H1 (cell line): Measurements from ENCODE around the gene EML1. TPM values are rescaled to one million over a fixed set of nuclear protein-coding genes. Genes with fewer than 3 reads are reported as not detected.

Source experiments
- CTCF ChIA-PET: fragments of 300-600 bp; sonication (Branson Sonifier 250); formaldehyde crosslinking; loops from one replicate; lab custom pipeline; 2021; ENCODE audit not compliant: partially characterized antibody; lab: Charles Lee
- POLR2A ChIA-PET: fragments of 300-600 bp; sonication (Branson Sonifier 250); formaldehyde crosslinking; loops from one replicate; lab custom pipeline; 2021; ENCODE audit warnings: inconsistent platforms; ENCODE audit not compliant: partially characterized antibody; lab: Charles Lee
- DNase-seq, 2 experiments: peaks; one replicate each; pipeline versions ENCODE4 v3.0.0 to v3.0.0-alpha.2; 2010 to 2022; ENCODE audit warnings: low spot score in 2 of 2, low read depth in 1 of 2, mixed read lengths in 1 of 2
- FAIRE-seq: peaks from 2 replicates; lab custom pipeline; 2011; peaks lifted over from hg19 to GRCh38; lab: Jason Lieb, UNC
- H2AFZ ChIP-seq: 2 replicates; pipeline ENCODE4 v1.8.1; 2012; ENCODE audit warnings: low read length, inconsistent platforms
- H2AK5ac ChIP-seq: 2 replicates; pipeline ENCODE4 v1.6.1; 2013; ENCODE audit warnings: low read depth, low read length
- H2BK120ac ChIP-seq: replicated peaks from 2 replicates; pipeline ENCODE3; 2013; ENCODE audit warnings: low read depth, low read length, inconsistent platforms
- H2BK12ac ChIP-seq: 2 replicates; pipeline ENCODE4 v1.6.1; 2013; ENCODE audit warnings: low read depth, low read length
- H2BK15ac ChIP-seq: 2 replicates; pipeline ENCODE4 v1.6.1; 2013; ENCODE audit warnings: low read length
- H2BK20ac ChIP-seq: 2 replicates; pipeline ENCODE4 v1.6.1; 2013; ENCODE audit warnings: low read length
- H2BK5ac ChIP-seq: 2 replicates; pipeline ENCODE4 v1.6.1; 2013; ENCODE audit warnings: low read depth, low read length
- H3K14ac ChIP-seq: 2 replicates; pipeline ENCODE4 v1.6.1; 2013; ENCODE audit warnings: inconsistent platforms; ENCODE audit not compliant: insufficient read length
- H3K18ac ChIP-seq: 2 replicates; pipeline ENCODE4 v1.6.1; 2013; ENCODE audit warnings: low read length; ENCODE audit errors: extremely low read depth
- H3K23ac ChIP-seq: 2 replicates; pipeline ENCODE4 v1.6.1; 2013; ENCODE audit warnings: inconsistent platforms; ENCODE audit not compliant: insufficient read length
- H3K23me2 ChIP-seq: 2 replicates; pipeline ENCODE4 v1.6.1; 2013; ENCODE audit warnings: low read depth, low read length
- H3K27ac ChIP-seq: 2 replicates; pipeline ENCODE4 v1.6.1; 2011; ENCODE audit warnings: low read depth, low read length, inconsistent platforms
- H3K27me3 ChIP-seq, 4 experiments: replicated peaks in 1 of 4; 1 replicate in 1 of 4; 2 replicates in 3 of 4; pipeline versions ENCODE4 v1.6.1 to v1.8.1; 2011 to 2013; ENCODE audit warnings: low read length in 3 of 4, mild to moderate bottlenecking in 3 of 4, inconsistent platforms in 2 of 4, mixed read lengths in 2 of 4, moderate library complexity in 1 of 4; ENCODE audit not compliant: control insufficient read depth in 3 of 4, insufficient read depth in 3 of 4; ENCODE audit errors: extremely low read depth in 1 of 4
- H3K36me3 ChIP-seq, 4 experiments: 2 replicates each; pipeline versions ENCODE4 v1.6.1 to v1.8.1; 2011 to 2013; ENCODE audit warnings: mild to moderate bottlenecking in 4 of 4, low read length in 3 of 4, moderate library complexity in 2 of 4, control low read depth in 1 of 4, inconsistent platforms in 1 of 4; ENCODE audit not compliant: insufficient read depth in 4 of 4, control insufficient read depth in 2 of 4
- H3K4ac ChIP-seq: replicated peaks from 2 replicates; pipeline ENCODE3; 2013; ENCODE audit warnings: low read length, low read depth, mixed read lengths, inconsistent platforms; ENCODE audit not compliant: insufficient read length
- H3K4me1 ChIP-seq, 4 experiments: replicated peaks in 1 of 4; 1 replicate in 1 of 4; 2 replicates in 3 of 4; pipeline versions ENCODE4 v1.6.1 to v1.8.1; 2011 to 2013; ENCODE audit warnings: low read length in 3 of 4, inconsistent platforms in 2 of 4, mixed read lengths in 1 of 4; ENCODE audit not compliant: insufficient read depth in 4 of 4, control insufficient read depth in 3 of 4
- H3K4me2 ChIP-seq, 2 experiments: 2 replicates each; pipeline versions ENCODE4 v1.6.1 to v1.8.1; 2011 to 2013; ENCODE audit warnings: low read depth in 2 of 2, low read length in 2 of 2, control low read depth in 1 of 2, inconsistent platforms in 1 of 2, mild to moderate bottlenecking in 1 of 2; ENCODE audit not compliant: insufficient read depth in 1 of 2
- H3K4me3 ChIP-seq, 4 experiments: fragments of 200-600, 300-600 bp in 1 of 4; sonication (generic), shearing (Covaris generic), sonication (Bioruptor Twin) in 1 of 4; 2 replicates each; pipeline versions ENCODE4 v1.5.1 to v1.8.1; 2011 to 2016; ENCODE audit warnings: low read length in 4 of 4, low read depth in 3 of 4, control low read depth in 2 of 4, inconsistent platforms in 2 of 4, mild to moderate bottlenecking in 2 of 4, mixed read lengths in 1 of 4, moderate library complexity in 1 of 4; ENCODE audit not compliant: insufficient read depth in 2 of 4; ENCODE audit errors: extremely low read depth in 1 of 4
- H3K56ac ChIP-seq: replicated peaks from 2 replicates; pipeline ENCODE3; 2013; ENCODE audit warnings: low read depth, mild to moderate bottlenecking, mixed read lengths, low read length, inconsistent platforms; ENCODE audit not compliant: insufficient read length
- H3K79me1 ChIP-seq: 2 replicates; pipeline ENCODE4 v1.6.1; 2013; ENCODE audit warnings: low read depth, low read length, control low read depth
- H3K79me2 ChIP-seq, 2 experiments: 2 replicates each; pipeline versions ENCODE4 v1.6.1 to v1.8.1; 2012 to 2013; ENCODE audit warnings: low read length in 2 of 2, mild to moderate bottlenecking in 2 of 2, inconsistent platforms in 1 of 2; ENCODE audit not compliant: insufficient read depth in 2 of 2, control insufficient read depth in 1 of 2
- H3K9ac ChIP-seq, 4 experiments: replicated peaks in 1 of 4; 1 replicate in 1 of 4; 2 replicates in 3 of 4; pipeline versions ENCODE4 v1.6.1 to v1.8.1; 2011 to 2013; ENCODE audit warnings: low read depth in 3 of 4, low read length in 3 of 4, control low read depth in 2 of 4, mild to moderate bottlenecking in 2 of 4, moderate library complexity in 2 of 4, inconsistent platforms in 1 of 4; ENCODE audit errors: extremely low read depth in 1 of 4
- H3K9me3 ChIP-seq, 2 experiments: 2 replicates each; pipeline versions ENCODE4 v1.6.1 to v1.8.1; 2012 to 2013; ENCODE audit warnings: mild to moderate bottlenecking in 2 of 2, moderate library complexity in 2 of 2, control low read depth in 1 of 2, inconsistent platforms in 1 of 2, low read depth in 1 of 2, low read length in 1 of 2, mixed read lengths in 1 of 2; ENCODE audit not compliant: insufficient read depth in 2 of 2
- H4K20me1 ChIP-seq, 2 experiments: replicated peaks in 1 of 2; 2 replicates each; pipeline versions ENCODE3 to v1.8.1; 2011 to 2013; ENCODE audit warnings: inconsistent platforms in 2 of 2, low read length in 2 of 2, mild to moderate bottlenecking in 1 of 2; ENCODE audit not compliant: insufficient read depth in 2 of 2, control insufficient read depth in 1 of 2
- H4K5ac ChIP-seq: 2 replicates; pipeline ENCODE4 v1.6.1; 2013; ENCODE audit warnings: low read length, low read depth, mixed read lengths, inconsistent platforms; ENCODE audit not compliant: insufficient read length
- H4K8ac ChIP-seq: 2 replicates; pipeline ENCODE4 v1.8.0; 2013; ENCODE audit warnings: mild to moderate bottlenecking, moderate library complexity, low read length, inconsistent platforms; ENCODE audit not compliant: insufficient read depth; ENCODE audit errors: extremely low read depth
- H4K91ac ChIP-seq: replicated peaks from 2 replicates; pipeline ENCODE3; 2013; ENCODE audit warnings: low read length, mixed read lengths, inconsistent platforms; ENCODE audit not compliant: insufficient read length
- JUND ChIP-seq: IDR thresholded peaks from 2 replicates; pipeline ENCODE4 v1.6.1; 2011; ENCODE audit warnings: mild to moderate bottlenecking, improper control_type of control experiment, low read length
- SP4 ChIP-seq: IDR thresholded peaks from 2 replicates; pipeline ENCODE4 v1.6.1; 2012; ENCODE audit warnings: low read length, inconsistent platforms
- WGBS, 2 experiments: shearing (Covaris generic) in 1 of 2; methylation state at CpG; one replicate each; pipeline versions ENCODE4 v1.1.6 to v1.1.7; 2013 to 2015; ENCODE audit warnings: low lambda C conversion rate in 2 of 2, mixed read lengths in 2 of 2, inconsistent platforms in 1 of 2, low coverage in 1 of 2, missing lambda C conversion rate in 1 of 2; ENCODE audit not compliant: insufficient replicate concordance in 2 of 2, insufficient coverage in 1 of 2, insufficient read length in 1 of 2; ENCODE audit errors: extremely low coverage in 1 of 2, missing lambda C conversion rate in 1 of 2; 5-methylcytosine and 5-hydroxymethylcytosine counted together
- polyA plus RNA-seq, 7 experiments: library from polyadenylated mRNA; depleted of rRNA in 3 of 7; stranded (reverse) in 5 of 7; unstranded in 2 of 7; fragments of >200 nt in 5 of 7; fragments of 200-250 nt in 2 of 7; gene quantifications; 1 replicate in 5 of 7; 2 replicates in 1 of 7; 4 replicates in 1 of 7; pipeline versions ENCODE4 v1.2.1 to v1.2.3, GENCODE V29; 2011 to 2013; ENCODE audit warnings: missing spikeins in 2 of 7, mixed read lengths in 2 of 7
- total RNA-seq: library from RNA; stranded (reverse); fragmentation: NEBNext Ultra II Directional; extraction: Animal tissue kit (Norgen Biotek cat#: 25700); gene quantifications from 2 replicates; pipeline ENCODE4 v1.2.1, GENCODE V29; 2021

Gene EML1
- total and polyA plus RNA-seq, 2 of the 8 experiments (the other 6 are each of a cell fraction or from before 2014, with no cell fraction given), result 11.1 to 24.7 TPM

- no peaks in the 10 kb centered on the region for H3K79me2 ChIP-seq
- TF ChIP-seq JUND (no peak), SP4 (no peak)
- no peak overlapping the region for H2BK15ac ChIP-seq
- no peaks in the 10 kb centered on the region for H4K20me1 ChIP-seq
- no peak for DNase-seq
- peaks cover 0 to 3% (median under 1%) of the 10 kb centered on the region in 4 experiments; a peak in 2 of 8 replicates for H3K36me3 ChIP-seq
- no peak overlapping the region for H3K23ac ChIP-seq
- no peaks in the 10 kb centered on the region; a peak in 1 of 7 replicates for H3K4me1 ChIP-seq
- 100% methylated on average over 1 of the region's 1 CpG; no CpG with 5 or more reads in 1 of the 2 experiments for WGBS, 2 experiments
- H3K56ac ChIP-seq, result no peak overlapping the region
- H4K5ac ChIP-seq, result no peak overlapping the region
- no peak overlapping the region for H4K91ac ChIP-seq
- no peak overlapping the region for H2AK5ac ChIP-seq
- H3K9me3 ChIP-seq, result no peaks in the 10 kb centered on the region
- ChIA-PET POLR2A (no interaction called here), CTCF (interaction anchor here (0.9 to 1.3 kb wide), 4 partner anchors 13 to 105 kb away, joined by 3 to 5 read pairs (median 4); no protein-coding TSS in a partner anchor)
- H3K27ac ChIP-seq, result no peak overlapping the region
- no peak overlapping the region for H2BK12ac ChIP-seq
- no peak for FAIRE-seq
- H3K4ac ChIP-seq, result no peak overlapping the region
- no peak overlapping the region for H2BK5ac ChIP-seq
- no peaks in the 10 kb centered on the region for H3K23me2 ChIP-seq
- no peaks in the 10 kb centered on the region for H3K79me1 ChIP-seq
- H3K4me3 ChIP-seq, result no peak overlapping the region
- no peak overlapping the region for H2BK120ac ChIP-seq
- H3K9ac ChIP-seq, result no peak overlapping the region
- no peak overlapping the region for H3K4me2 ChIP-seq
- no peak overlapping the region for H4K8ac ChIP-seq
- no peaks in the 10 kb centered on the region for H3K27me3 ChIP-seq
- H3K18ac ChIP-seq, result no peak overlapping the region
- no peak overlapping the region for H2AFZ ChIP-seq
- H2BK20ac ChIP-seq, result no peak overlapping the region
- H3K14ac ChIP-seq, result no peak overlapping the region
Measured at GRCh38 chr14:99857551-99857950, 64.3 kb downstream of the EML1 start.
